HCT116 (cell line): ENCODE data around the gene DNAJB8. TPM values are rescaled to one million over a fixed set of nuclear protein-coding genes. Genes with fewer than 3 reads are reported as not detected.

Source experiments
- ATAC-seq: fragments of 200-7000 bp; cut with Tn5 transposase; 2 replicates; pipeline ENCODE4 v1.9.1; 2020; ENCODE audit warnings: mild to moderate bottlenecking, moderate library complexity
- BruUV-seq: library from RNA; stranded (reverse); fragments of 400-500 nt; replicated peaks from 2 replicates; lab custom pipeline; 2021; lab: Mats Ljungman, UMichigan
- CTCF ChIA-PET: fragments of 300-600 bp; sonication (Branson Sonifier 250); formaldehyde crosslinking; loops from one replicate; lab custom pipeline; 2021; ENCODE audit warnings: antibody characterized with exemption; lab: Charles Lee
- POLR2A ChIA-PET: fragments of 300-600, 350-600 bp; sonication (Branson Sonifier 250); formaldehyde crosslinking; loops from one replicate; lab custom pipeline; 2021; ENCODE audit warnings: antibody characterized with exemption; lab: Charles Lee
- RAD21 ChIA-PET, 2 experiments: fragments of 300-600 bp; sonication (Branson Sonifier 250); formaldehyde crosslinking; loops; one replicate each; lab custom pipeline; 2023; ENCODE audit warnings: low total read pairs in 2 of 2; ENCODE audit not compliant: uncharacterized antibody in 2 of 2, unreplicated experiment in 2 of 2, low non-redundant PET in 1 of 2; lab: Charles Lee
- DNase-seq: peaks from one replicate; pipeline ENCODE4 v3.0.0-alpha.2; 2010; ENCODE audit warnings: low read depth, low spot score
- H2AFZ ChIP-seq: fragments of 200-600 bp; shearing (Covaris generic), sonication (generic); 2 replicates; pipeline ENCODE4 v1.6.1; 2017; ENCODE audit warnings: low read depth, mixed run types, mixed read lengths, antibody characterized with exemption, low read length; ENCODE audit not compliant: poor library complexity, severe bottlenecking
- H3K27ac ChIP-seq: 2 replicates; pipeline ENCODE4 v1.5.1; 2012; ENCODE audit warnings: low read depth, low read length
- H3K27me3 ChIP-seq: fragments of 200-600 bp; sonication (generic); 2 replicates; pipeline ENCODE4 v1.6.1; 2016; ENCODE audit warnings: mixed run types, low read length, mixed read lengths; ENCODE audit not compliant: insufficient read depth
- H3K36me3 ChIP-seq, 2 experiments: fragments of 200-500 bp in 1 of 2; fragments of 200-600 bp in 1 of 2; sonication (Bioruptor generic) in 1 of 2; sonication (generic) in 1 of 2; 2 replicates each; pipeline versions ENCODE4 v1.5.1 to v1.6.1; 2014 to 2016; ENCODE audit warnings: low read length in 2 of 2, inconsistent platforms in 1 of 2, mixed read lengths in 1 of 2, mixed run types in 1 of 2; ENCODE audit not compliant: insufficient read depth in 2 of 2, control insufficient read depth in 1 of 2
- H3K4me1 ChIP-seq, 2 experiments: fragments of 200-600 bp in 1 of 2; sonication (generic) in 1 of 2; 2 replicates each; pipeline versions ENCODE4 v1.5.1 to v1.6.1; 2012 to 2017; ENCODE audit warnings: low read length in 2 of 2, inconsistent platforms in 1 of 2, mild to moderate bottlenecking in 1 of 2, mixed read lengths in 1 of 2, mixed run types in 1 of 2, moderate library complexity in 1 of 2; ENCODE audit not compliant: insufficient read depth in 2 of 2, control insufficient read depth in 1 of 2
- H3K4me2 ChIP-seq: fragments of 200-600 bp; sonication (generic); 2 replicates; pipeline ENCODE4 v1.6.1; 2017; ENCODE audit warnings: mixed run types, low read length, mixed read lengths
- H3K4me3 ChIP-seq, 2 experiments: fragments of 200-600 bp in 1 of 2; sonication (generic) in 1 of 2; replicated peaks in 1 of 2; 2 replicates each; pipeline ENCODE4 v1.5.1; 2011 to 2016; ENCODE audit warnings: low read length in 2 of 2, control low read depth in 1 of 2, low read depth in 1 of 2, mild to moderate bottlenecking in 1 of 2, mixed read lengths in 1 of 2, mixed run types in 1 of 2
- H3K79me2 ChIP-seq: fragments of 200-600 bp; sonication (generic); 2 replicates; pipeline ENCODE4 v1.6.1; 2017; ENCODE audit warnings: mild to moderate bottlenecking, mixed run types, low read length, moderate library complexity, mixed read lengths; ENCODE audit not compliant: insufficient read depth
- H3K9ac ChIP-seq: fragments of 200-600 bp; sonication (generic); 2 replicates; pipeline ENCODE4 v1.6.1; 2016; ENCODE audit warnings: low read length, mixed read lengths
- H3K9me2 ChIP-seq: fragments of 200-600 bp; sonication (generic), shearing (Covaris generic); 2 replicates; pipeline ENCODE4 v1.6.1; 2017; ENCODE audit warnings: mixed run types, mild to moderate bottlenecking, moderate library complexity; ENCODE audit not compliant: insufficient read depth
- H3K9me3 ChIP-seq, 2 experiments: fragments of 200-500 bp in 1 of 2; fragments of 200-600 bp in 1 of 2; sonication (Bioruptor generic) in 1 of 2; sonication (generic) in 1 of 2; 2 replicates each; pipeline ENCODE4 v1.6.1; 2014 to 2017; ENCODE audit warnings: low read length in 2 of 2, mixed read lengths in 2 of 2, inconsistent platforms in 1 of 2, low read depth in 1 of 2, mild to moderate bottlenecking in 1 of 2, mixed run types in 1 of 2, moderate library complexity in 1 of 2; ENCODE audit not compliant: control insufficient read depth in 1 of 2, insufficient read depth in 1 of 2
- H4K20me1 ChIP-seq: fragments of 200-600 bp; sonication (generic), shearing (Covaris generic); 2 replicates; pipeline ENCODE4 v1.6.1; 2017; ENCODE audit warnings: mixed run types, mild to moderate bottlenecking, moderate library complexity; ENCODE audit not compliant: insufficient read depth
- ATF3 ChIP-seq: IDR thresholded peaks from 2 replicates; pipeline ENCODE4 v1.6.1; 2012
- CBX3 ChIP-seq: IDR thresholded peaks from 2 replicates; pipeline ENCODE4 v1.6.1; 2012; ENCODE audit warnings: low read depth
- CEBPB ChIP-seq: IDR thresholded peaks from 2 replicates; pipeline ENCODE4 v1.6.1; 2012; ENCODE audit warnings: low read depth
- EGR1 ChIP-seq: IDR thresholded peaks from 2 replicates; pipeline ENCODE4 v1.6.1; 2012; ENCODE audit warnings: low read depth
- EZH2 ChIP-seq: fragments of 200-600 bp; sonication (generic); IDR thresholded peaks from 2 replicates; pipeline ENCODE4 v1.6.1; 2017; ENCODE audit warnings: antibody characterized with exemption, mixed run types
- EZH2phosphoT487 ChIP-seq: fragments of 200-600 bp; IDR thresholded peaks from 2 replicates; pipeline ENCODE4 v1.6.1; 2018; ENCODE audit warnings: antibody characterized with exemption, borderline replicate concordance
- MAX ChIP-seq: IDR thresholded peaks from 2 replicates; pipeline ENCODE4 v1.6.1; 2012
- RAD21 ChIP-seq: IDR thresholded peaks from 2 replicates; pipeline ENCODE4 v1.6.1; 2012; ENCODE audit warnings: low read depth, mild to moderate bottlenecking
- REST ChIP-seq: IDR thresholded peaks from 2 replicates; pipeline ENCODE4 v1.6.1; 2012; ENCODE audit warnings: low read depth
- SP1 ChIP-seq: IDR thresholded peaks from 2 replicates; pipeline ENCODE4 v1.6.1; 2012; ENCODE audit warnings: low read depth
- SRF ChIP-seq: IDR thresholded peaks from 2 replicates; pipeline ENCODE4 v1.6.1; 2012; ENCODE audit warnings: low read depth
- TCF7L2 ChIP-seq: IDR thresholded peaks from 2 replicates; pipeline ENCODE4 v1.7.0; 2011; ENCODE audit warnings: borderline replicate concordance, inconsistent platforms; ENCODE audit not compliant: insufficient read depth, insufficient read length; ENCODE audit errors: extremely low read depth
- ZBTB33 ChIP-seq: IDR thresholded peaks from 2 replicates; pipeline ENCODE4 v1.6.1; 2011; ENCODE audit warnings: mild to moderate bottlenecking, low read length, moderate library complexity; ENCODE audit not compliant: insufficient replicate concordance; ENCODE audit errors: extremely low read depth
- ZNF274 ChIP-seq: fragments of 200-500 bp; sonication (Bioruptor generic); IDR thresholded peaks from 2 replicates; pipeline ENCODE4 v1.6.1; 2014; ENCODE audit warnings: mild to moderate bottlenecking, low read depth, low read length, inconsistent platforms
- intact Hi-C: fragments of 100-400 bp; cut with micrococcal nuclease; formaldehyde crosslinking; loops from 2 replicates; pipeline ENCODE4 v1.10.0; 2022
- total RNA-seq: library from RNA; stranded (reverse); gene quantifications from one replicate; pipeline ENCODE4 v1.2.1, GENCODE V29; 2021; ENCODE audit not compliant: unreplicated experiment

Gene DNAJB8
- total RNA-seq, 1 experiment from 2014 or later: not detected

- H4K20me1 ChIP-seq: no peaks in the 10 kb centered on the region
- no peak overlapping the region for H2AFZ ChIP-seq
- no peaks in the 10 kb centered on the region for H3K27me3 ChIP-seq
- no TSS peak for BruUV-seq
- no peak overlapping the region for H3K4me2 ChIP-seq
- DNase-seq (no peak), ATAC-seq (no peak)
- H3K9me2 ChIP-seq: no peaks in the 10 kb centered on the region
- ChIA-PET RAD21 (interaction anchor here in 1 of 2 experiments (0.6 kb wide), 1 partner anchor 163 kb away, joined by 4 read pairs; no protein-coding TSS in a partner anchor), POLR2A (no interaction called here), CTCF (no interaction called here)
- H3K9me3 ChIP-seq: no peaks in the 10 kb centered on the region
- H3K9ac ChIP-seq: no peak overlapping the region
- no peak overlapping the region for H3K27ac ChIP-seq
- intact Hi-C loops: no loop called here
- no peak for TF ChIP-seq EZH2phosphoT487
- no peak for TF ChIP-seq ATF3
- no peak for TF ChIP-seq SP1
- no peak for TF ChIP-seq REST
- TF ChIP-seq RAD21: no peak
- no peak for TF ChIP-seq CEBPB
- no peak for TF ChIP-seq EGR1
- no peak for TF ChIP-seq CBX3
- no peak for TF ChIP-seq EZH2
- no peak for TF ChIP-seq ZNF274
- TF ChIP-seq TCF7L2: no peak
- no peak for TF ChIP-seq MAX
- no peak for TF ChIP-seq SRF
- TF ChIP-seq ZBTB33: no peak
- H3K36me3 ChIP-seq: peaks cover 0 to 16% of the 10 kb centered on the region in 2 experiments; a peak in 2 of 4 replicates
- no peak overlapping the region for H3K4me3 ChIP-seq
- peaks cover 3 to 18% of the 10 kb centered on the region in 2 experiments; a peak in 2 of 4 replicates for H3K4me1 ChIP-seq
- H3K79me2 ChIP-seq: peaks cover 14% of the 10 kb centered on the region; the same call in 1 of the 2 replicates
Measured at GRCh38 chr3:128483657-128484403, 17.1 kb upstream of the DNAJB8 start.
